Measurements from ENCODE around the gene TNFRSF18. TPM values are rescaled to one million over a fixed set of nuclear protein-coding genes. Genes with fewer than 3 reads are reported as not detected.

Gene TNFRSF18
- total RNA-seq, 1 experiment from 2014 or later: 6.9 TPM

- POLR2A ChIA-PET (ENCODE audit: unreplicated experiment): no interaction called here
- Histone ChIP-seq H2AFZ (no peak overlapping the region), H4K20me1 (ENCODE audit: insufficient read depth) (no peaks in the 10 kb centered on the region), H3K4me3 (no peak overlapping the region), H3K9me2 (ENCODE audit: insufficient read depth) (no peaks in the 10 kb centered on the region), H3K4me2 (no peak overlapping the region), H3F3A (ENCODE audit: insufficient read depth, low read depth) (0 out of 2 replicates have a peak, but pooled peaks cover 6% of the 10 kb centered on the region), H3K27me3 (ENCODE audit: insufficient read depth, low read depth) (peaks cover 13% of the 10 kb centered on the region; the same call in 1 of the 2 replicates), H3K4me1 (replicated peaks; ENCODE audit: insufficient read depth) (no peaks in the 10 kb centered on the region), H3K36me3 (ENCODE audit: low read depth) (no peaks in the 10 kb centered on the region), H3K79me2 (ENCODE audit: low read depth) (no peaks in the 10 kb centered on the region), H3K27ac (no peak overlapping the region), H3K9me3 (ENCODE audit: insufficient read depth, low read depth) (no peaks in the 10 kb centered on the region)
- CTCF ChIA-PET: no interaction called here
- DNase-seq: no peak
- no TSS peak for BruUV-seq (replicated peaks)
- no peak for TF ChIP-seq EZH2 (IDR thresholded peaks at IDR 0.05; ENCODE audit: low read depth)
- TF ChIP-seq, protein P1, sequence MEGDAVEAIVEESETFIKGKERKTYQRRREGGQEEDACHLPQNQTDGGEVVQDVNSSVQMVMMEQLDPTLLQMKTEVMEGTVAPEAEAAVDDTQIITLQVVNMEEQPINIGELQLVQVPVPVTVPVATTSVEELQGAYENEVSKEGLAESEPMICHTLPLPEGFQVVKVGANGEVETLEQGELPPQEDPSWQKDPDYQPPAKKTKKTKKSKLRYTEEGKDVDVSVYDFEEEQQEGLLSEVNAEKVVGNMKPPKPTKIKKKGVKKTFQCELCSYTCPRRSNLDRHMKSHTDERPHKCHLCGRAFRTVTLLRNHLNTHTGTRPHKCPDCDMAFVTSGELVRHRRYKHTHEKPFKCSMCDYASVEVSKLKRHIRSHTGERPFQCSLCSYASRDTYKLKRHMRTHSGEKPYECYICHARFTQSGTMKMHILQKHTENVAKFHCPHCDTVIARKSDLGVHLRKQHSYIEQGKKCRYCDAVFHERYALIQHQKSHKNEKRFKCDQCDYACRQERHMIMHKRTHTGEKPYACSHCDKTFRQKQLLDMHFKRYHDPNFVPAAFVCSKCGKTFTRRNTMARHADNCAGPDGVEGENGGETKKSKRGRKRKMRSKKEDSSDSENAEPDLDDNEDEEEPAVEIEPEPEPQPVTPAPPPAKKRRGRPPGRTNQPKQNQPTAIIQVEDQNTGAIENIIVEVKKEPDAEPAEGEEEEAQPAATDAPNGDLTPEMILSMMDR (conservative IDR thresholded peaks at IDR 0.05): no peak
- intact Hi-C loops (cut with micrococcal nuclease; ENCODE audit: unreplicated experiment): no loop called here
These were observed 7.0 kb downstream of the TNFRSF18 start for GRCh38 chr1:1199141-1199960.

DNA sequence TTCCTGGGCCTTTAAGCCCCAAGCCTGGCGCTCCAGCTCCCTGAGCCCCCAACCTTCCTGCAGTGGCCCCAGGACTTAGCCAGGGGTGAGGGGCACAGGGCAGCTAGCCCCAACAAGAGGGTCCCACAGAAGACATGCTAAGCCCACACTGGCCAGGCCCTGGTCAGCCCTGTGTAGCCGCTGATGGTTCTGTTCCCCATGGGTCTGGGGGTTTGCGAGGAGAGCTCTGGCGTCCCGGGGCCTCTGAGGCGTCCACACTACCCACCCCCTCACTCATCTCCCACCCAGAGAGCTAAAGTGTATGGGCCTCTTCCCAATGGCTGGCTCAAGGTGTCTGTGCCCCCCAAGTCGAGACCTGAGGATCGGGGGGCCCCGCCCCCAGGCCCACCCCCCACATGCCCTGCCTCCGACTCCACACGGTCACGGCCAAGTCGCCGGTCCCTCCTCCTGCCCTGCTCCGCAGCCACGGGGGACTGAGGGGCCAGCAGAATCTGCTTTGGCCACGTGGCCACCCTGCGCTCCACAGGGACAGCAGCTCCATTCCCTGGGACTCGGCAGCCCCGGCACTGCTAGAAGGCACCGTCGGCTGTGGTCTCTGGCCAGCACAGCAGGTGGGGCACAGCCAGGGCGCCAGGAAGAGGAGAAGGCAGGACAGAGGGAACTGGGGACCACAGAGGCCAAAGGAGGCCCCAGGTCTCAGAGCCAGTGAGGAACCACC is 7.8 kb downstream of the TNFRSF18 start:
- H3K27ac ChIP-seq: no peak overlapping the region
- no peaks in the 10 kb centered on the region for H3K79me2 ChIP-seq (ENCODE audit: low read depth)
- 0 out of 2 replicates have a peak, but pooled peaks cover 6% of the 10 kb centered on the region for H3F3A ChIP-seq (ENCODE audit: insufficient read depth, low read depth)
- CTCF ChIA-PET: no interaction called here
- TF ChIP-seq, protein P1 (conservative IDR thresholded peaks at IDR 0.05): no peak
- no peak for TF ChIP-seq EZH2 (IDR thresholded peaks at IDR 0.05; ENCODE audit: low read depth)
- intact Hi-C loops (cut with micrococcal nuclease; ENCODE audit: unreplicated experiment): no loop called here
- H3K36me3 ChIP-seq (ENCODE audit: low read depth): no peaks in the 10 kb centered on the region
- H2AFZ ChIP-seq: no peak overlapping the region
- H4K20me1 ChIP-seq (ENCODE audit: insufficient read depth): no peaks in the 10 kb centered on the region
- POLR2A ChIA-PET (ENCODE audit: unreplicated experiment): no interaction called here
- H3K4me1 ChIP-seq (replicated peaks; ENCODE audit: insufficient read depth): no peaks in the 10 kb centered on the region
- no peak overlapping the region for H3K4me2 ChIP-seq
- DNase-seq: no peak
- H3K27me3 ChIP-seq (ENCODE audit: insufficient read depth, low read depth): peaks cover 13% of the 10 kb centered on the region; the same call in 1 of the 2 replicates
- no peaks in the 10 kb centered on the region for H3K9me3 ChIP-seq (ENCODE audit: insufficient read depth, low read depth)
- no TSS peak for BruUV-seq (replicated peaks)
- no peaks in the 10 kb centered on the region for H3K9me2 ChIP-seq (ENCODE audit: insufficient read depth)
- no peak overlapping the region for H3K4me3 ChIP-seq

DNA sequence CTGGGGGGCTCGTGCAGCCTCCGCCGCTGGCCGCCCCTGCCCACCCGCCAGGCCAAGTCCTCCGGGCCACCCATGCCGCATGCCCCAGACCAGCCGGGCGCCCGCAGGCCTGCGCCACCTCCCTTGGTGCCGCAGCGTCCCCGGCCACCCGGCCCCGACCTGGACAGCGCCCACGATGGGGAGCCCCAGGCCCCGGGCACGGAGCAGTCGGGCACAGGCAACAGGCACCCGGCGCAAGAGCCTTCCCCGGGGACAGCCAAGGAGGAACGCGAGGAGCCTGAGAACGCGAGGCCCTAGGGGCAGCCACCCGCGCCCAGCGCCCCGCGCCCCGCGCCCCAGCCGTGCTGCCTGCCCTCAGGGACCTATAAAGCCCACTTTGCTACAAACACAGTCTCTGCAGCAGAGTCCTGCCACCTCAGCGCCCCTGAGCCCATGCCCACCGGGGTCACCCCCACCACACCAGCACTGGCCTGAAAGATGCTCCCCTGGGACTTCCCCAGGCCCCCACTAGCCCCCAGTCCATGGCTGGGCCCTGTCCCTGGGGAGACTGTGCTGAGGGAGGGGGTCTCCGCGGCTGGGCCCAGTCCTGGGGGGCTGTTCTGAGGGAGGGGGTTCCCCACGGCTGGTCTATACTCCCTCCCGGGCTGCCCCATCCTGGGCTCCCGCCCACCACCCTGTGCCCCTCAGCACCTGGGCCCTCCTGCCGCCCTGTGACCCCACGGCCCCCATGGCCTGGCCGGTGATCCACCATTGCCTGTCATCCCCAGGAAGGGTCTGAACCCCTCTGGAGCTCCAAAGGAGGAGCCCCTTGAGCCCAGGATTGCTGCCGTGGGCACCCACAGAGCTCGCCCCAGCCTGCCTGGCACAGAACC is 8.6 kb downstream of the TNFRSF18 start:
- no peaks in the 10 kb centered on the region for H3K79me2 ChIP-seq (ENCODE audit: low read depth)
- intact Hi-C loops (cut with micrococcal nuclease; ENCODE audit: unreplicated experiment): no loop called here
- CTCF ChIA-PET: no interaction called here
- no peaks in the 10 kb centered on the region for H3K9me2 ChIP-seq (ENCODE audit: insufficient read depth)
- H4K20me1 ChIP-seq (ENCODE audit: insufficient read depth): no peaks in the 10 kb centered on the region
- H3F3A ChIP-seq (ENCODE audit: insufficient read depth, low read depth): 0 out of 2 replicates have a peak, but pooled peaks cover 6% of the 10 kb centered on the region
- POLR2A ChIA-PET (ENCODE audit: unreplicated experiment): no interaction called here
- DNase-seq: no peak
- peaks cover 13% of the 10 kb centered on the region; the same call in 1 of the 2 replicates for H3K27me3 ChIP-seq (ENCODE audit: insufficient read depth, low read depth)
- no peaks in the 10 kb centered on the region for H3K36me3 ChIP-seq (ENCODE audit: low read depth)
- no peak overlapping the region for H3K4me3 ChIP-seq
- BruUV-seq (replicated peaks): no TSS peak
- H2AFZ ChIP-seq: no peak overlapping the region
- no peaks in the 10 kb centered on the region for H3K4me1 ChIP-seq (replicated peaks; ENCODE audit: insufficient read depth)
- no peak overlapping the region for H3K27ac ChIP-seq
- H3K9me3 ChIP-seq (ENCODE audit: insufficient read depth, low read depth): no peaks in the 10 kb centered on the region
- TF ChIP-seq EZH2 (IDR thresholded peaks at IDR 0.05; ENCODE audit: low read depth): no peak
- TF ChIP-seq, protein P1 (conservative IDR thresholded peaks at IDR 0.05): no peak
- no peak overlapping the region for H3K4me2 ChIP-seq

All from PC-9 (cell line).